Loucy (cell line): ENCODE results near the gene MACROH2A1.

ENCODE experiments used
- H2AFZ ChIP-seq: fragments of 200-600 bp; sonication (generic); 2 replicates; pipeline ENCODE4 v1.6.0; 2016; ENCODE audit warnings: antibody characterized with exemption, mild to moderate bottlenecking, low read length, moderate library complexity
- H3F3A ChIP-seq: fragments of 200-600 bp; 2 replicates; pipeline ENCODE4 v1.6.0; 2016; ENCODE audit warnings: antibody characterized with exemption, low read depth, mild to moderate bottlenecking
- H3K27me3 ChIP-seq: fragments of 200-600 bp; sonication (generic); 2 replicates; pipeline ENCODE4 v1.6.1; 2014; ENCODE audit warnings: low read length, mild to moderate bottlenecking; ENCODE audit not compliant: insufficient read depth, poor library complexity, severe bottlenecking
- H3K36me3 ChIP-seq: fragments of 200-600 bp; sonication (generic); 2 replicates; pipeline ENCODE4 v1.6.1; 2016; ENCODE audit warnings: low read length; ENCODE audit not compliant: insufficient read depth
- H3K4me1 ChIP-seq: fragments of 200-600 bp; sonication (generic); 2 replicates; pipeline ENCODE4 v1.5.1; 2014; ENCODE audit warnings: low read length, mild to moderate bottlenecking; ENCODE audit not compliant: insufficient read depth, poor library complexity, severe bottlenecking
- H3K4me2 ChIP-seq: fragments of 200-600 bp; sonication (generic); 2 replicates; pipeline ENCODE4 v1.6.0; 2014; ENCODE audit warnings: antibody characterized with exemption, low read length, low read depth, mild to moderate bottlenecking; ENCODE audit not compliant: poor library complexity, severe bottlenecking
- H3K4me3 ChIP-seq: fragments of 200-600 bp; sonication (generic); 2 replicates; pipeline ENCODE4 v1.5.1; 2014; ENCODE audit warnings: low read length, mild to moderate bottlenecking, mixed read lengths; ENCODE audit not compliant: poor library complexity, severe bottlenecking
- H3K79me2 ChIP-seq: fragments of 200-600 bp; sonication (generic); 2 replicates; pipeline ENCODE4 v1.6.1; 2014; ENCODE audit warnings: low read length; ENCODE audit not compliant: insufficient read depth
- H3K9ac ChIP-seq: fragments of 200-600 bp; sonication (generic); 2 replicates; pipeline ENCODE4 v1.6.0; 2014; ENCODE audit warnings: mild to moderate bottlenecking, low read depth, low read length, moderate library complexity; ENCODE audit not compliant: poor library complexity, severe bottlenecking
- H3K9me2 ChIP-seq: fragments of 200-600 bp; sonication (generic); replicated peaks from 2 replicates; pipeline ENCODE4 v1.6.1; 2016; ENCODE audit warnings: low read depth, low read length, mixed read lengths
- H3K9me3 ChIP-seq: fragments of 200-600 bp; sonication (generic); 2 replicates; pipeline ENCODE4 v1.6.1; 2014; ENCODE audit warnings: mild to moderate bottlenecking, antibody characterized with exemption, low read length, low read depth; ENCODE audit not compliant: insufficient read depth
- H4K20me1 ChIP-seq: fragments of 200-600 bp; sonication (generic); 2 replicates; pipeline ENCODE4 v1.6.0; 2014; ENCODE audit warnings: antibody characterized with exemption, low read length, mild to moderate bottlenecking; ENCODE audit not compliant: insufficient read depth, poor library complexity, severe bottlenecking
- CTCF ChIP-seq: fragments of 200-600 bp; sonication (generic); conservative IDR thresholded peaks from 2 replicates; pipeline ENCODE4 v1.5.1; 2014; ENCODE audit warnings: mild to moderate bottlenecking, antibody characterized with exemption, low read length
- EZH2phosphoT487 ChIP-seq: fragments of 200-600 bp; IDR thresholded peaks from 2 replicates; pipeline ENCODE4 v1.6.1; 2018; ENCODE audit warnings: antibody characterized with exemption, mild to moderate bottlenecking, moderate library complexity, borderline replicate concordance

MACROH2A1 gene

GRCh38 chr5:135289651-135290050 lies 109.4 kb downstream of the MACROH2A1 start:
- Histone ChIP-seq H3K9me3 (peaks cover 6% of the 10 kb centered on the region; the same call in 1 of the 2 replicates), H3K36me3 (no peaks in the 10 kb centered on the region), H3K9me2 (no peaks in the 10 kb centered on the region), H3K4me1 (no peaks in the 10 kb centered on the region), H3K4me3 (no peak overlapping the region), H4K20me1 (no peaks in the 10 kb centered on the region), H3F3A (no peaks in the 10 kb centered on the region), H3K4me2 (no peak overlapping the region), H3K79me2 (no peaks in the 10 kb centered on the region), H2AFZ (no peak overlapping the region), H3K9ac (no peak overlapping the region), H3K27me3 (no peaks in the 10 kb centered on the region)
- no peak for TF ChIP-seq EZH2phosphoT487

- no peaks in the 10 kb centered on the region for H3K27me3 ChIP-seq
- no peaks in the 10 kb centered on the region for H3K4me1 ChIP-seq
- H3K9me2 ChIP-seq, result no peaks in the 10 kb centered on the region
- H3K4me2 ChIP-seq, result no peak overlapping the region
- no peaks in the 10 kb centered on the region for H3K36me3 ChIP-seq
- no peak overlapping the region for H2AFZ ChIP-seq
- no peaks in the 10 kb centered on the region for H3K79me2 ChIP-seq
- H3K9ac ChIP-seq, result no peak overlapping the region
- peaks cover 6% of the 10 kb centered on the region; the same call in 1 of the 2 replicates for H3K9me3 ChIP-seq
- TF ChIP-seq EZH2phosphoT487 (no peak), CTCF (no peak)
- no peak overlapping the region for H3K4me3 ChIP-seq
- H4K20me1 ChIP-seq, result no peaks in the 10 kb centered on the region
- no peaks in the 10 kb centered on the region for H3F3A ChIP-seq
These were observed 111.5 kb downstream of the MACROH2A1 start for GRCh38 chr5:135287551-135287950.
